Suprapubic skin (tissue), 4 donors: Measurements from ENCODE around the gene ICA1. TPM values are rescaled to one million over a fixed set of nuclear protein-coding genes. Genes with fewer than 3 reads are reported as not detected.

ENCODE experiments used
- DNase-seq, 2 donors: peaks; one replicate each; pipeline ENCODE4 v3.0.0-alpha.2; 2019; ENCODE audit warnings: low spot score in 2 of 2
- H3K27ac ChIP-seq: fragments of 200-600 bp; sonication (generic); one replicate; pipeline ENCODE4 v1.5.1; 2019
- H3K27me3 ChIP-seq: fragments of 200-600 bp; sonication (generic); one replicate; pipeline ENCODE4 v1.5.1; 2019
- H3K36me3 ChIP-seq: fragments of 200-600 bp; sonication (generic); one replicate; pipeline ENCODE4 v1.5.1; 2019
- H3K4me1 ChIP-seq: fragments of 200-600 bp; sonication (generic); one replicate; pipeline ENCODE4 v1.5.1; 2019
- H3K4me3 ChIP-seq: fragments of 200-600 bp; sonication (generic); one replicate; pipeline ENCODE4 v1.5.1; 2019; ENCODE audit warnings: mild to moderate bottlenecking
- H3K9me3 ChIP-seq: fragments of 200-600 bp; sonication (generic); one replicate; pipeline ENCODE4 v1.5.1; 2019
- CTCF ChIP-seq, 2 donors: fragments of 200-600 bp in 1 of 2; fragments of 450-650 bp in 1 of 2; sonication (generic) in 1 of 2; IDR thresholded peaks; one replicate each; pipeline ENCODE4 v1.5.1; 2016 to 2019; ENCODE audit warnings: antibody characterized with exemption in 2 of 2, mild to moderate bottlenecking in 1 of 2, moderate library complexity in 1 of 2
- EP300 ChIP-seq: sonication (generic); formaldehyde crosslinking; IDR thresholded peaks from one replicate; pipeline ENCODE4 v1.6.1; 2017; ENCODE audit warnings: antibody characterized with exemption
- POLR2A ChIP-seq, 2 donors: fragments of 450-650 bp; IDR thresholded peaks; one replicate each; pipeline ENCODE4 v1.6.1; 2017; ENCODE audit warnings: antibody characterized with exemption in 2 of 2, mild to moderate bottlenecking in 2 of 2, moderate library complexity in 2 of 2
- POLR2AphosphoS5 ChIP-seq, 3 donors: sonication (generic); formaldehyde crosslinking; IDR thresholded peaks; one replicate each; pipeline ENCODE4 v1.6.1; 2017; ENCODE audit warnings: antibody characterized with exemption in 3 of 3
- WGBS: methylation state at CpG from one replicate; pipeline ENCODE4 v1.1.5; 2018; 5-methylcytosine and 5-hydroxymethylcytosine counted together
- total RNA-seq, 4 donors: library from RNA; depleted of rRNA; stranded (reverse); fragments of >200 nt; gene quantifications; one replicate each; pipeline ENCODE4 v1.1.0, GENCODE V29; 2016

The ICA1 gene
- total RNA-seq, 4 donors from 2014 or later: 22.3 to 140 (median 38.8) TPM

- TF ChIP-seq EP300: no peak
- Histone ChIP-seq H3K9me3 (no peaks in the 10 kb centered on the region), H3K27me3 (no peaks in the 10 kb centered on the region), H3K36me3 (no peaks in the 10 kb centered on the region), H3K4me3 (no peak overlapping the region), H3K27ac (no peak overlapping the region), H3K4me1 (peaks cover 3% of the 10 kb centered on the region)
- WGBS: 70% methylated on average over 10 of the region's 10 CpGs
- no peak for DNase-seq
Measured at GRCh38 chr7:8176370-8177081, 85.4 kb downstream of the ICA1 start.

GRCh38 chr7:8175929-8176369 lies 86.0 kb downstream of the ICA1 start:
- TF ChIP-seq EP300 (no peak), POLR2A (IDR thresholded peaks at IDR 0.05) (no peak), CTCF (IDR thresholded peaks at IDR 0.05) (no peak), POLR2AphosphoS5 (IDR thresholded peaks at IDR 0.05) (no peak)
- Histone ChIP-seq H3K27ac (no peak overlapping the region), H3K27me3 (no peaks in the 10 kb centered on the region), H3K4me1 (peaks cover 3% of the 10 kb centered on the region), H3K36me3 (no peaks in the 10 kb centered on the region), H3K4me3 (no peak overlapping the region), H3K9me3 (no peaks in the 10 kb centered on the region)
- 82% methylated on average over 6 of the region's 6 CpGs for WGBS
- DNase-seq: no peak

GRCh38 chr7:8172372-8173354 lies 89.3 kb downstream of the ICA1 start:
- 72% methylated on average over 5 of the region's 5 CpGs for WGBS
- no peak for DNase-seq
- peaks cover 3% of the 10 kb centered on the region for H3K4me1 ChIP-seq
- H3K4me3 ChIP-seq: no peak overlapping the region
- no peak overlapping the region for H3K27ac ChIP-seq
- H3K9me3 ChIP-seq: no peaks in the 10 kb centered on the region
- H3K27me3 ChIP-seq: no peaks in the 10 kb centered on the region
- H3K36me3 ChIP-seq: no peaks in the 10 kb centered on the region
- TF ChIP-seq EP300 (no peak), CTCF (IDR thresholded peaks at IDR 0.05) (no peak), POLR2AphosphoS5 (IDR thresholded peaks at IDR 0.05) (no peak), POLR2A (IDR thresholded peaks at IDR 0.05) (no peak)

GRCh38 chr7:8169171-8169570 lies 92.8 kb downstream of the ICA1 start:
- no peak overlapping the region for H3K4me3 ChIP-seq
- H3K36me3 ChIP-seq: no peaks in the 10 kb centered on the region
- H3K4me1 ChIP-seq: peaks cover 3% of the 10 kb centered on the region
- no peaks in the 10 kb centered on the region for H3K9me3 ChIP-seq
- 84% methylated on average over 1 of the region's 1 CpG for WGBS
- H3K27me3 ChIP-seq: no peaks in the 10 kb centered on the region
- TF ChIP-seq POLR2AphosphoS5 (IDR thresholded peaks at IDR 0.05) (no peak), POLR2A (IDR thresholded peaks at IDR 0.05) (no peak), EP300 (no peak), CTCF (IDR thresholded peaks at IDR 0.05) (no peak)
- no peak overlapping the region for H3K27ac ChIP-seq
- no peak for DNase-seq

- Histone ChIP-seq H3K36me3 (no peaks in the 10 kb centered on the region), H3K9me3 (no peaks in the 10 kb centered on the region), H3K4me1 (peaks cover 3% of the 10 kb centered on the region), H3K27me3 (no peaks in the 10 kb centered on the region), H3K4me3 (no peak overlapping the region), H3K27ac (no peak overlapping the region)
- TF ChIP-seq POLR2AphosphoS5 (IDR thresholded peaks at IDR 0.05): no peak
- TF ChIP-seq CTCF (IDR thresholded peaks at IDR 0.05): no peak
- no peak for TF ChIP-seq POLR2A (IDR thresholded peaks at IDR 0.05)
- no peak for TF ChIP-seq EP300
- no peak for DNase-seq
- 86% methylated on average over 3 of the region's 3 CpGs for WGBS
Measured at GRCh38 chr7:8168336-8168735, 93.6 kb downstream of the ICA1 start.
